Skin of body (tissue), 2 donors: ENCODE measurements around the gene CHRND. TPM values are rescaled to one million over a fixed set of nuclear protein-coding genes. Genes with fewer than 3 reads are reported as not detected.

ENCODE experiments used
- DNase-seq: peaks from one replicate; lab custom pipeline; 2025; lab: John Stamatoyannopoulos, UW
- total RNA-seq: library from RNA; depleted of rRNA; stranded (reverse); fragments of >200 nt; gene quantifications from one replicate; pipeline ENCODE4 v1.2.3, GENCODE V29; 2014

The CHRND gene
- total RNA-seq, 1 donor from 2014 or later: 2.4 TPM

- no peak for DNase-seq
These were observed 22.8 kb upstream of the CHRND start for GRCh38 chr2:232502911-232503808.

GRCh38 chr2:232503809-232504323 is 22.1 kb upstream of the CHRND start:
- DNase-seq: no peak

GRCh38 chr2:232504438-232504837 is 21.5 kb upstream of the CHRND start:
- DNase-seq: no peak

GRCh38 chr2:232505856-232506255 is 20.1 kb upstream of the CHRND start:
- no peak for DNase-seq

- DNase-seq: no peak
These were observed 19.3 kb upstream of the CHRND start for GRCh38 chr2:232506709-232507108.

GRCh38 chr2:232508251-232508650 is 17.7 kb upstream of the CHRND start:
- no peak for DNase-seq

GRCh38 chr2:232511336-232511890 is 14.5 kb upstream of the CHRND start:
- no peak for DNase-seq

- DNase-seq: no peak
These were observed 13.4 kb upstream of the CHRND start for GRCh38 chr2:232512602-232513001.

- no peak for DNase-seq
These were observed 12.6 kb upstream of the CHRND start for GRCh38 chr2:232513353-232513752.

- no peak for DNase-seq
These were observed 10.3 kb upstream of the CHRND start for GRCh38 chr2:232515639-232516038.

- DNase-seq: no peak
These were observed 9.4 kb upstream of the CHRND start for GRCh38 chr2:232516551-232516950.

- DNase-seq: no peak
These were observed 7.1 kb upstream of the CHRND start for GRCh38 chr2:232518844-232519243.

GRCh38 chr2:232519581-232520438 is 6.2 kb upstream of the CHRND start, which contains the start of gene PRSS56:
PRSS56 (plus strand) TSS chr2:232520388; CDS start chr2:232520599, 211 bp downstream.
- DNase-seq: no peak

- no peak for DNase-seq
These were observed 5.5 kb upstream of the CHRND start for GRCh38 chr2:232520489-232520888.

GRCh38 chr2:232521098-232521497 is 4.9 kb upstream of the CHRND start:
- no peak for DNase-seq

- DNase-seq: no peak
These were observed 3.9 kb upstream of the CHRND start for GRCh38 chr2:232521959-232522622.

- no peak for DNase-seq
These were observed 3.1 kb upstream of the CHRND start for GRCh38 chr2:232522623-232523401.

GRCh38 chr2:232523402-232523681 is 2.6 kb upstream of the CHRND start:
- DNase-seq: no peak

GRCh38 chr2:232523682-232524597 is 2.0 kb upstream of the CHRND start:
- DNase-seq: no peak
